Stimulated activated naive CD4-positive, alpha-beta T cell treated with Interleukin-2 at 50 U/mL for 16 hours (primary cell): ENCODE results near the gene ATP6V0A4.
"Not testable (repeated sequence)": the region's sequence is repeated elsewhere in the genome, so short reads cannot be mapped to it uniquely, and the experiment has no call there.

Experiments
- DNase-seq: peaks from one replicate; lab custom pipeline; 2025; lab: John Stamatoyannopoulos, UW

Gene ATP6V0A4

GRCh38 chr7:138699661-138700060 lies 98.3 kb downstream of the ATP6V0A4 start:
- no peak for DNase-seq

DNA sequence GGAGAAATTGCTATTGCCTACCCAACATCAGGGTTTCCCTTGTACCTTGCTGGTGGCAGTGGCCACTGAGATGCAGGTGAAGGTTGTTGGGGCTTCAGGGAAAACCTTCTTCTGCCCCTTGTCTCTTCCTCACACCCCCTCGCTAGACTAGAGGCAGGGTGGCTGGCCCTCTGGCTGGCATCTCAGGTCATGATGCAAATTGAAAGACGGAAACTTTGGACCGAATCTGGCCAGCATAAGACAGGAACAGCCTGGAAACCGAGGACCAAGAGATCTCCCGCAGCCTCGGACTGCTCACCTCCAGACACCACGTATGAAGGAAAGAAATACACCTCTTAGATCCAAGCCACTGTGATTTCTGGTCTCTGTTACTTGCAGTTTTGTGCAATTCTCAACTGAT lies 99.7 kb downstream of the ATP6V0A4 start:
- DNase-seq = no peak

DNA sequence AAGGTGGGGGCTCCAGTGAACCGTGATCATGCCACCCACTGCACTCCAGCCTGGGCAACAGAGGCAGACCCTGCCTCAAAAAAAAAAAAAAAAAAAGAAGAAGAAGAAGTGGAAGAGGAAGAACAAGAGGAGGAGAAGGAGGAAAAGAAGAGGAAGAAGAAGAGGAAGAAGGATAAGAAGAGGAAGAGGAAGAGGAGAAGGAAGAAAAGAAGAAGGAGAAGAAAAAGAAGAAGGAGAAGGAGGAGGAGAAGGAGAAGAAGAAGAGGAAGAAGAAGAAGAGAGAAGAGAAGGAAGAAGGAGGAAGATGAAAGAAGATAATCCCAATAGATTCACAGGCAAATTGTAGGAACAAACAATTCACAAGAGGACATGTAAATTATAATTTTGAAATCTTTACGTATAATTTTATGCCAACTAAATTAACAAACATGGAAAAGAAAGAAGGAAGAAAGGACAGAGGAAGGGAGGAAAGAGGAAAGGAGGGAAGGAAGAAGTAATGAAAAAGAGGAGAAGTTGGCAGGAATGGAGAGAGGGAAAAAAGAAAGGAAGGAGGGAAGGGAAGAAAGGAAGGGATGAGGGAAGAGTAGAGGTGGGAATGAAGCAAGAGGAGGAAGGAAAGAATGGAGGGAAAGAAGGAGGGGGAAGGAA lies 100.3 kb downstream of the ATP6V0A4 start:
- no peak for DNase-seq

- not testable (repeated sequence) for DNase-seq
Observed at GRCh38 chr7:138695776-138696175, 102.2 kb downstream of the ATP6V0A4 start.

- no peak for DNase-seq
Observed at GRCh38 chr7:138695106-138695505, 102.9 kb downstream of the ATP6V0A4 start.

GRCh38 chr7:138691178-138691577 lies 106.8 kb downstream of the ATP6V0A4 start:
- DNase-seq = no peak

GRCh38 chr7:138690495-138690894 lies 107.5 kb downstream of the ATP6V0A4 start:
- no peak for DNase-seq

DNA sequence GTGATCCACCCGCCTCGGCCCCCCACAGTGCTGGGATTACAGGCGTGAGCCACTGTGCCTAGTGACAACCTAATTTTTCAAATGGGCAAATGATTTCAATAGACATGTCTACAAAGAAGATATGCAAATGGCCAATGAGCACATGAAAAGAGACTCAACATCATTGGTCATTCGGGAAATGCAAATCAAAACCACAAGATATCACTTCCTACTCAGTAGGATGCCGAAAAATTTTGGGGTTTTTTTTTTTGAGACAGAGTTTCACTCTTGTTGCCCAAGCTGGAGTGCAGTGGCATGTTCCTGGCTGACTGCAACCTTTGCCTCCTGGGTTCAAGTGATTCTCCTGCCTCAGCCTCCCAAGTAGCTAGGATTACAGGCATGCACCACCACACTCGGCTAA lies 110.0 kb downstream of the ATP6V0A4 start:
- not testable (repeated sequence) for DNase-seq

GRCh38 chr7:138684340-138684739 lies 113.7 kb downstream of the ATP6V0A4 start:
- DNase-seq = no peak

- no peak for DNase-seq
Observed at GRCh38 chr7:138679793-138680192, 118.2 kb downstream of the ATP6V0A4 start.

- no peak for DNase-seq
Observed at GRCh38 chr7:138670594-138670993, 127.4 kb downstream of the ATP6V0A4 start.

DNA sequence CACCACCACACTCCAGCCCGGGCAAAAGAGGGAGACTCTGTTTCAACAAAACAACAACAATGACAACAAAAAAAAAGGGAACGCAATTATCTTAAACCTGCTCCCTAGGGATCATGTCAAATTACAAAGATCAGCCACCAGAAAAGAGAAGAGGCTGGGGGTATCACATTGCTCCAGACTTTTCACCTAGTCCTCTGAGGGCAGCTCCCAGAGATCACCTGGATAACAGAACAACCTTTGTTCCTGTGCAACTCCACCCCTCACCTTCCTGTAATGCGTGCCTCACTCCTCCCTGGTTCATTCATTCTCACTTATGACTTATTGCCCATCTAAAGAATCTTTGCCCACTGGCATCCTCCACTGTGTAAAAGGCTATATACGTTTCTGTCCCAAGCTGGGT lies 128.6 kb downstream of the ATP6V0A4 start:
- no peak for DNase-seq

DNA sequence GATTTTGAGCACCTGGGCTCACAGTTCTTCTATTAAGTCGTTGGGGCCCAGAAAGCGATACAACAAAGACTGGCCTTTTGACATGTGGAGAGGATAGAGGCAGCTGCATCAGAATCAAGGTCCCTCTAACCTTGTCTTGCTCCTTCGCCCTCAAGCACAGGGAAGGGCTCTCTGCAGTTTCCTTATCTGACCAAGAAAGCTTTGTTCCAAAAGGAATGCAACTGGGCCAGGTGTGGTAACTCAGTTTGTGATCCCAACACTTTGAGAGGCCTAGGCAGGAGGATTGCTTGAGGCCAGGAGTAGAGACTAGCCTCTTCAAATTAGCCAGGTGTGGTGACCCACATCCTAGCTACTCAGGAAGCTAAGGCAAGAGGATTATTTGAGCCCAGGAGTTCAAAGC lies 129.1 kb downstream of the ATP6V0A4 start:
- no peak for DNase-seq

DNA sequence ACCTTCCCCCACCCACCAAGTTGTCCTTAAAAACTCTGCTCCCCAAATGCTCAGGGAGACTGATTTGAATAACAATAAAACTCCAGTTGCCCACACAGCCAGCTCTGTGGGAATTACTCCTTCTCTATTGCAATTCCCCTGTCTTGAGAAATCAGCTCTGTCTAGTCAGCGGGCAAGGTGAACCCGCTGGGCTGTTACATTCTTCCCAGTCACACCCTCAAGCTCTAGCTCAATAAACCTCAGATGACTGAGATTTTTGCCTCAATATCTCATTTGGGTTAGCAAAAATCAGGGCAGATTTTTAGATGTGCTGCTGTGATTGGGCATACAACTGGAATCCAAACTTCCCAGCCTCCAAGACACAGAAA lies 129.8 kb downstream of the ATP6V0A4 start:
- no peak for DNase-seq

GRCh38 chr7:138667535-138668228 lies 130.3 kb downstream of the ATP6V0A4 start:
- no peak for DNase-seq

- no peak for DNase-seq
Observed at GRCh38 chr7:138666385-138666784, 131.6 kb downstream of the ATP6V0A4 start.

DNA sequence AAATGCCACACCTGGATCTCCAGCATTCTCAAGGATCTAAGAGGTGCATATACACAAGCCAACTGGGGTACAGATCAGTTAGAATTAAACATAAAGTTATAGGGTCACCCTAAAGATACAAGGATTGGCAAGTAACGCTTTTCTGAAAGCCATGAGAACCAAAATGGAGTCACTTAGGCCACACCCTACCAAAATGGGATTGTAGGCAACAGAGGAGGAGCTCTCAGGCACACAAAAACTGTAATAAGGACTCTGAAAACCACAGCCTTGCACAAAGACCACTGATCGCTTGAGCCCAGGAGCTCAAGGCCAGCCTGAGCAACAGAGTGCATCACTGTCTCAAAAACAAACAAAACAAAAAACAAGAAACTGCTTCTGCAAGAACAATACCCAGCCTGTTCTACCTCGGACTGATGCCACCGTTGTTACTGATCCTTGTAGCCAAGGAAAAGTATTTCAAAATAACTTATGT lies 132.3 kb downstream of the ATP6V0A4 start:
- DNase-seq = no peak

DNA sequence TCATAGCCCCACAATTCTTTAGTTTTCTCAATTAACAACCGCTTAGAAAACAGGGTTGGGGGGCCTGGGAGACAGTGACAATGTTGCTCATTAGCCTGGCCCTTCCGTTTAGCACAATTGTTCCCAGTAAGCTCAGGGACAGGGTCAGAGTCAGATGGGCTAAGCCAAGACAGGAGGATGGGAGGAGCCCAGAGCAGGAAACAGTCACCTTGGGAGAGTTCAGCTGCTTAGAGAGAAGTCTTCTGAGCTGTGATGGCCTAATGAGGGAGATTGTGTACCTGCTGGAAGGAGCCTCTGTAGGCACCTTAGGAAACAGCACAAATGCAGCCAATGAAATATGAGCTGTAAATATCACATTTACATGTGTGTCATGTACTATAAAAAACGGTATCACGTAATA lies 132.7 kb downstream of the ATP6V0A4 start:
- DNase-seq = no peak

DNA sequence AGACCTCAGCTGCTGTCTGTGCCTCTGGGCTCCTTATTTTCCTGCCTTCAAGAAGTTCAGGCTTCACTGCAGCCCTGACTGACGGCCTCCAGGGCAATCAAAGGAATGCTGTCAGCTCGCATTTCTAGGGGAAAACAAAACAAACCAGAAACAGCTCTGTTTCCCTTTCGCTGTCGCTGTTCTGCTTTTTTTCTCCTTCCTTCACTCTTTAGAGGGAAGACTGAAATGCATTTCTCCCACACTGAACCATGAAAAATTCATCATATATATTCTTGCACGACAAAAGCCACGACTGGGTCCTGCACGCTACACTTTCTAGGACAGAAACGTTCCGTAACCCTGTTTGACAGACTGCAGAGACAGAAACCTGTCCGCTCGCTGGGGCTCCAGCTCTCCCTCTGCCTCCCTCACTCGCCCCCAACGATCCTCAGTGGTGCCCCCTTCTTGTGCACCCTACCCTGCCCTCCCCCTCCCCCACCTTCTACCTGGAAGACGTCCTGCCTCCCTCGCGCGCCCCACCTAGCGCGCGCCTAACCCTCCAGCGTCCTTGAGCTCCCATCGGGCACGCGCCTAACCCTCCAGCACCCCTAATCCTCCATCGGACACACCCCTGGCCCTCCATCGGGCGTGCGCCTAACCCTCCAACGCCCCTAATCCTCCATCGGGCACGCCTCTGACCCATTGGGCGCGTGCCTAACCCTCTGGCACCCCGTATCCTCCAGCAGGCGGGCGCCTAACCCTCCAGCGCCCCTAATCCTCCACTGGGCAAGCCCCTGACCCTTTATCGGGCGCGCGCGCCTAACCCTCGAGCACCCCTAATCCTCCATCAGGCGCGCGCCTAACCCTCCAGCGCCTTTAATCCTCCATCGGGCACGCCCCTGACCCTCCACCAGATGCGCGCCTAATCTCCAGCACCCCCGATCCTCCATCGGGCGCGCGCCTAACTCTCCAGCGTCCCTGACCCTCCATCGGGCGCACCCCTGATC lies 134.0 kb downstream of the ATP6V0A4 start:
- no peak for DNase-seq

DNA sequence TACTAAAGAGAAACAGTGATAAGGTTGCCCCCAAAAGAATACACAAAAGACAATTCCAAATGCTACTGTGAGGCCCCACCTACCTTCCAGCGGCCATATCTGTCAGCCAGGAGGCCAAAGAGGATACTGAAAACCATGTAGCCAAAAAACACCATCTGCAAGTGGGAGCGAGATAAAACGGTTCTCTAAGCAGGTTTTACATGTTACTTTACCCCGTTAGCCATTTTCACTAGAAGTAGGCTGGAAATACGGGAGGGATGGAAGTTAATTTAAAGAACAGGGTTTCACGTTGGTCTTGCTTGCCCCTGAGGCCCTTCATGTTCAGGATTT lies 135.0 kb downstream of the ATP6V0A4 start:
- DNase-seq = no peak

- DNase-seq = no peak
Observed at GRCh38 chr7:138662076-138662990, 135.7 kb downstream of the ATP6V0A4 start.
